ENCODE measurements around the gene CEP85L. TPM values are rescaled to one million over a fixed set of nuclear protein-coding genes. Genes with fewer than 3 reads are reported as not detected.

Gene CEP85L
- total RNA-seq, 1 donor from 2014 or later = 22.2 TPM

Other genes with a start within 250 kb of the CEP85L start
- gene PLN, start 103.3 kb downstream of the CEP85L start, total RNA-seq (ENCODE audit: unreplicated experiment) = not detected
- gene ASF1A, start 242.6 kb upstream of the CEP85L start, total RNA-seq (ENCODE audit: unreplicated experiment) = 33.4 TPM